GM21825 (cell line): ENCODE measurements around the gene ZNF75A.
A peak's percentile ranks its signal among the peaks of the same experiment; 100 is the strongest.

Experiments used
- ATAC-seq: cut with Tn5 transposase; IDR thresholded peaks from one replicate; pipeline ENCODE4 v1.9.1; 2021; ENCODE audit warnings: mild to moderate bottlenecking, moderate library complexity; ENCODE audit not compliant: unreplicated experiment

Gene ZNF75A

DNA sequence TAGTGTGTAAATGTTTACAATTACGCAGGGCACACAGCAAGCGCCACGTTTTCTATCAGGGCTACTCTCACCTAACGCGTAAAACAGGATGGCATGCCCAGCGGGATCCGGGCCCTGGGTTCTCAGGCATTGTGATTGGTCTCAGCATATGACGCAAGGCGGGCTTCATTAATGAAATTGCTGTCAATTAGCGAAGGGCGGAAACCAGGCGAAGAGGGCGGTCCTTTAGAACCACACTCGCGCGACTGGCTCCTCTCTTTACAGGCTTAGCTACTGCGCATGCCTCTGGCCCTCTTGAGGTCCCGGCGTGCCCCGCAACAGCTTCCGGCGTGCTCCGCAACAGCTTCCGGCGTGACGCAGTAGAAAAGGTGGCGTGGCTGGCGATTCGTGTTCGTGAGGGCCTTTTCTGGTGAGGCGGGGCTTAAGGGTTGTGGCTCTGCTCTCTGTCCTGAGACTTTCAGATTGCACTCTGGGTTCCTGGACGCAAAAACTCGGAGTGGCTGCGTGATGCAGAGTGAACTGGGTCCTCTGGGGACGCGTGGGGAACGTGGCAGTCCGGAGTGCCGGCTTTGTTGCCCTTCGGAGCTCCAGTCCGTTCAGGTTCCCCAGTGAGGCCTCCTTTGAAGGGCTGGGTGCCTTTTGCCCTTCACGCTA, 59.6 kb downstream of the ZNF75A start:
- ATAC-seq: peak; percentile 61
